GM18511 (cell line): Measurements from ENCODE around the gene MED13L.
"Not testable (repeated sequence)": the region's sequence is repeated elsewhere in the genome, so short reads cannot be mapped to it uniquely, and the experiment has no call there.

ENCODE experiments used
- ATAC-seq: cut with Tn5 transposase; IDR thresholded peaks from one replicate; pipeline ENCODE4 v1.9.1; 2021; ENCODE audit warnings: mild to moderate bottlenecking, moderate library complexity; ENCODE audit not compliant: unreplicated experiment

The MED13L gene

DNA sequence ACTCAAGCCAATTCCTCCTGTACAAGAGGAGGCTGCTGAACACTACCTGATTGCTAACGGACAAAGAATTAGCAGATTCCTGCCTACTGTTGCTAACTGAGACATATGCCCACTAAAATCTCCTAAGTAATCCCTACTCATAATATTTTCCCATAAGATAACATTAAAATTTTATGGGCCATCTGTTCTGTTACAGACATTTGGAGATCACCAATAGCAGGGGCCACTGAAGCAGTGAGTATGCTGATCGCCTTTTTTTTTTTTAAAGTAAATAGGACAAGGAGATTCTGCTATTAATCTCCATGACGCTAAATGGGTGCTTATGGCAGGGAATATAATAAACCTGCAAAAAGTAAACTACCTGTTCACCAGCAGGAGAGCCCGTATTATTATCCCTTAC is 292.9 kb downstream of the MED13L start:
- ATAC-seq: no peak

- ATAC-seq: no peak
Observed at GRCh38 chr12:115983226-115983798, 294.2 kb downstream of the MED13L start.

DNA sequence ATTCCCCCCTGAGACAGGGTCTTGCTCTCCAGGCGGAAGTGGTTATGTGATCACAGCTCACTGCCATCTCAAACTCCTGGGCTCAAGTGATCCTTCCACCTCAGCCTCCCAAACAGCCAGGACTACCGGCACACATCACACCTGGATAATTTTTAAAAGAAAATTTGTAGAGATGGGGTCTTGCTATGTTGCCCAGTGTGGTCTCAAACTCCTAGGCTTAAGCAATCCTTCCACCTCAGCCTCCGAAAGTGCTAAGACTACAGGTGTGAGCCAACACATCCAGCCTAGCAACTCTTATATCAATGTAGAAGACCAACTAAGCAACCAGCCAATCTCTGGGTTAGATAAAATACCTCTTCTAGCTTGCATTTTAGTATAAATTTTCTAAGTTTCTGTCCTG is 297.2 kb downstream of the MED13L start:
- no peak for ATAC-seq

DNA sequence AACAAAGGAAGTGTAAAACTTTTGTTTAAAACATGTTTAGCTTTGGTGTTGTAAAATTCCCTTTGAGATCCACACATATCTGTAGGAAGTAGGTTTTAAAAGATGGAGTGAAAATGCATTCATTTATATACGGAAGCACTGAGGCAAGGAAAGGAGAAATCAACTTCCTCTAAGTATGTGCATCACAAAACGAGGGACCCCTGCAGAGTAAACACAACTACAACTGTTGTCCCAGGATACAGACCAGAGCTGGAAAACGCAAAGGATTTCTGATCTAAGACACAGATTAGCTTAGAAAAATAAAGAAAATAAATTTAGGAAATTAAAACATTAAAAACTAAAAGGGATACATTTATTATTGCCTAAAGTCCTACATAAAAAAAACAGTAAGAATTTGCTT is 297.6 kb downstream of the MED13L start:
- ATAC-seq: no peak

GRCh38 chr12:115979351-115979750 is 298.1 kb downstream of the MED13L start:
- no peak for ATAC-seq

DNA sequence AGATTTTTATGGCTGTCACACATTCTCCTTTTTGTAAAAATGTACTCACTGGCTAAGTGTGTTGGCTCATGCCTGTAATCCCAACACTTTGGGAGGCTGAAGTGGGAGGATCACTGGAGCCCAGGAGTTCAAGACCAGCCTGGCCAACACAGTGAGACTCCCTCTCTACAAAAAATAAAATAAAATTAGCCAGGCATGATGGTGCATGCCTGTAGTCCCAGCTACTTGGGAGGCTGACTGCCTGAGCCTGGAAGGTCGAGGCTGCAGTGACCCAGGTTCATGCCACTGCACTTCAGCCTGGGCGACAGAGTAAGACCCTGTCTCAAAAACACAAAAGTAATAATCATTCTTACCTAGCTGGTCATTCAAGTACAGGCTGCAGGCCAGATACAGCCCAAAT is 300.7 kb downstream of the MED13L start:
- not testable (repeated sequence) for ATAC-seq

DNA sequence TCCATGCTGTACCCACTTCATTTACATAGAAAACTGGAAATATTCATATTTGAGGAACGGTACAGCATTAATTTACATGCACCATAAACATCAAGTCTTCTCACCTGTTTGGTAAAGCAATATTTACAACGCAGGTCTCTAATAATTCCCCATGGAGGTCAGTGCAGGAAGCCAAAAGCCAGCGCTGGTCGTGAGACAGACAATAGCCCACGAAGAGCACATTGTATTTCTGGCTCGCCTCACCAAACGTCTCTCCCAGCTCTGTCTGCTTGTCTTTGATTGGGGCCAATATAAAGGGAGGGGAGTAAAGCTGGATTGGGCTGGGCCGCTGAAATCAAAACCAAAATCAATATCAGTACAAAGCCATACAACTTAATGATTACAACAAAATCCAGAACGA is 302.1 kb downstream of the MED13L start:
- ATAC-seq: no peak

DNA sequence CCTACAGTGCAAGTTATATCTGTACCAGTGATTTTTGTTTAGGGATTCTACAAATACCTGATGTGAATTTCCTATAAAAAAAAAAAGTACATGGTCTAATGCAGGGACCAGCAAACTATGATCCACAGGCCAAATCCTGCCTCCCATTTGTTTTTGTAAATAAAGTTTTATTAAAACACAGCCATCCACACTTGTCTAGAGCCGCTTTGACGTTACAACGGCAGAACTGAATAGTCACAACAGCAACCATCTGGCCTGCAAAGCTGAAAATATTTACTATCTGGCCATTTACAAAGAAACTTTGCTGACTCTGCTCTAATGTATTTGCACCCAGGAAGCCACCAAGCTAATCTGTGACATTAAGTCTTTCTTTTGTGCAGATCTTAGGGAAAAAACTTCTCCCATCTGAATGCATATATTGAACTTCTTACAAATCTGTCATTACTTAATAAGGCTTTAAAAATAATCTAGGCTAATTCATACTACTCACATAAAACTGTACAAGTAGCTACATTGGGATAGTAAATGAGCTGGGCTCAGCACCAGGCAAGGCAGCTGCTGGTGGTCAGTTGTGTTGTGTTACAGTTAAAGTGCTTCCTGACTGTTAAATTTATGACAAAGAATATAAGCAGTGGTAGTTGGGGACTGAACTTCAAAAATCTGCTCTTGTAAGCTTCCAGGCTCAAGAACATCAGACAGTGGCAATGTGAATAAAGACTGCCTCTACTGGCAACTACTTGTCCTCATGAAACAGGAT is 303.3 kb downstream of the MED13L start:
- ATAC-seq: no peak

- no peak for ATAC-seq
Observed at GRCh38 chr12:115973066-115973465, 304.4 kb downstream of the MED13L start.

DNA sequence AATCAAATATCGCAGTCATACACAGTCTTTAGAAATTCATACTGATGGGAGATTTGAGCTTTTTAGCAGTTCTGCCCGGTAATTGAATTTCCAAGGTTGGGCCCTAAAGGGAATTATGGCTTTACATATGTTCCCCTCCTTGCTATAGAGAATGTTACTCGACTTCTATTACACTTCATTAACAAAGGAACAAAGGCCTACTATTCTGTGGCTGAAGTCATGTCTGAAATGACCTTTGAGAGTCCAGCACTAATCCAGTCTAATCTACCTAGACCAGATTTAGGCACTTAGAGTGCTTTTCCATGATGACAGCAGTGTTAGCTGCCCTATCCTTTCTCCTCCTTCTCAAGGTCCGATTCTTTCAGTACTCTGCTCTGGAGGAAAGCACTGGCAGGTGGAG is 305.3 kb downstream of the MED13L start:
- no peak for ATAC-seq

DNA sequence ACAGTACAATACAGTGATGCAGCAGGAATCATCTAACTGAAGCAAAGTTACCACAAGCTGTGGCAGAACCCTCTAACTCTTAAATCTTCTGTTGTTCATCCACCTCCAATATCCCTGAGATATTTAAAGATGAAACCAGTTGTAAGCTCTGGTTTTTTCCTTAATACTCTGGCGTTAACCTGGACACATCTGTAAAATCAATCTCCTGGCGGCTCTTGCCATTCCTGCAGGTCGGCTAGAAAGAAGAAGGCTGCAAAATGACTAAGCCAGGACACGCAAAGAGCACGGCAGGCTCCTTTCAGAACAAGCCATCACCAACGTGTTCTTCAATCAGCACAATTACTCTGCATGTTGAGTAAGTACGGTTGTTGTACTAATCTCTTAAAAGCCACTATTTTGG is 309.3 kb downstream of the MED13L start:
- no peak for ATAC-seq

DNA sequence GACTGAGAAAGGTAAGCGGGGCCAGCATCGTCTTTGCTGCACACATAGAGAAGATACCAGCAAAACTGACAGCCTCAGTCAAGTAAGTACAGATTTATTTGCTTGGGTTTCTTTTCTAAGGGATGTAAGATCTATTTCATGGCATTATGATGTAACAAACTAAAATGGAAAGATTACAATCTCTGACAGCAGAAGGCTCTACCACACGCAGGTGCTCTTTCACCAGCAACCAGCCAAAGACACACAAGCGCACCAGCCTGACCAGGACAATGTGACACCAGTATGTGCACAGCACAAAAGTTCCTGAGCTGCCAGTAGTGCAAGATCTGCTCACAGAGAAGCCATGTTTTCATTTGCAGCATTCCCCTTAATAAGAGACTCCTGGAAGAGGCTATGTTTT is 311.1 kb downstream of the MED13L start:
- no peak for ATAC-seq

DNA sequence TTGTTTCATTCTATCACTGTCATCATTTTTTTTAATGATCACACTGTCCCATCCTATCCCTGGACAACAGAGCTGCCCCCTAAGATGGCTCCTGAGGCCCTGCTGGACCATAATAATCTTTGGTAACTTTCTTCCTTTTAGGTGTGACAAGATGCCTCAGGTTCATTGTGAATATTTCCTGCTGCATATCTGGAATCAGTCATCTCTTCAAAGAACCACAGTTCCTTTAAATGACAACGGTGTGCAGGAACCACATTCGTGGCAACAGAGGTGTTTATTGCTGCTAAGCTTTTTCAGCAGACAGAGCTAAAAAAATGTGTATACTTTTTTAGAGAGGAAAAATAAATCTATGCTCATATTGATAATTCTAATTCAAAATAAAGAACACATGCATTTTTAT is 312.9 kb downstream of the MED13L start:
- ATAC-seq: no peak

GRCh38 chr12:115964214-115964613 is 313.3 kb downstream of the MED13L start:
- ATAC-seq: no peak

GRCh38 chr12:115962216-115962615 is 315.3 kb downstream of the MED13L start:
- ATAC-seq: no peak

- ATAC-seq: no peak
Observed at GRCh38 chr12:115960868-115961802, 316.4 kb downstream of the MED13L start.

DNA sequence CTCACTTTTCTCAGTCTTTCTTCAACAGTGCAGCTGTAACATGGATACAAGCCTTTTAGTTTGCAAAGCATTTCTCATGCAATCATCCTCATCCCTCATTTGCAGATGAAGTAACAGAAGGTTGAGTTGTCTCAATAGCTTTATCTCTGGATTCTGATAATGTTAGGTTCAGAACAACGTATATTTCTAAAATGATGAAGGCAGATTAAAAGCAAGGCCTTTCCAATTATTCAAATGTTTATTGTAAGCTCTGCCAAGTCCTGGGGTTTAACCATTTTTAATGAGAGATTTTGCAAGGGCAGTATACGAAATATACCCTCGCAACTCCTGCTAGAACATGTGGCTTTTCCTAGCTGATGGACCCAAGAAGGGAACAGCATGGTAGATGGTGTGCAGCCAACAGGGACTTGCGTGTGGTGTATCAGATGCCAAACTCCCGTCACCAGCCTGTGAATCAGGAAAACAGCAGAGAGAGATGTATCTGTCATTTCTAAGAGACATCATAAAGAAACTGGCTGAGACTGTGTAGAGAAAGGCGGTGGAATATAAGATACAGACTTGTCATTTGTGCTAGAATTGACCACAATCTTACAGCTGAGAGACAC is 319.7 kb downstream of the MED13L start:
- no peak for ATAC-seq

DNA sequence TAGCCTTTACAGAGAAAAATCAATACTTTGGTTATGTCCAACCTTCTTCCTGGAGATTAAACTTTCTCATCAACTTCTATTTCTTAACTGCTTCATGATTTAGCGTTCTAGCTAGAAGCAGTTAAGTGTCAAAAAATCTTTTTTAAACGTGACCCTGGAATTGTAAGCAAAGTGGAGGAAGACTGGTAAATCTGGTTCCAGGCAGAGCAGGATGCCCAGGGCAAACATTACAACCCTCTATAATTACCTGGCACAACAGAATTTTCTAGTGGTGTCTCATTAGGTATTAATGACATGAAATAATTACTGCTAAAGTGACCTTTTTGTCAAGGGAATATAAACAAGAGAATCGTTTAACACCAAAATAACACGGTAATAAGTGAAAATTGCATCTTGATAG is 320.8 kb downstream of the MED13L start:
- ATAC-seq: no peak

DNA sequence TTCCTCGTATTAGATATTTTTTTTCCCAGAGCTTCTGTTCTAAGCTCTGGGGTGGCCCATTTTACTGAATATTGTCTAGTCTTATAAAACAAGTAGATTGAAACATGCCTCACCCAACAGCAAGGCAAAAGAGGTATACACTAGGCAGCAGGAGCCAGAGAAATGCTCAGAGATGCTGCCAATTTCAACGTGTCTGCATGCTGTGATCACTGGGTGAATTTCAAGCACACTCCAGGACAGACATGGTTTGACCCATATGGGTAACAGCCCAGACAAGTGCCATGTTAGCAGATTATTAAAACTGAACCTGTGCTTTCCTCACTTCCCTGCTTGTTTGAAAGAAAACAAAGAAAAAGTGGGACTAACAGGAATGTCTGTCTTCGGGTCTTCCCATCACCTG is 321.3 kb downstream of the MED13L start:
- no peak for ATAC-seq

DNA sequence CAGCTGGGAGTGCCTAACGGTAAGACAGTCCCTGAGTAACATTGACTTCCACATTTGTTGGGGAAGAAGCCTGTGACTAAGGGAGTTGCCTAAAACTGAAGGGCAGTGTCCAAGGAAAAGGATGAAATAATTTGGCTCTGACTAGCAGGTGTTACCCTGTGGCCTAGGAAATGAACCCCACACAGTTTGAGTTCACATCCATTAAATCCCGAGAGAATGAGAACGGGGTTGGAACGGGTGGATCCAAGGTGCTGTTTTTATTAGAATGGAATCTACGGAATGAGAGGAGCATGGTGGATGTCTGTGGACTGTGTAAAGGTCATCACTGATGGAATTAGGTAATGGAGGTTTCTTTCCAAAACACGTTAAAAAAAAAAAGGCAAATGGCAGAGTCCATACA is 324.0 kb downstream of the MED13L start:
- no peak for ATAC-seq

GRCh38 chr12:115953031-115953430 is 324.5 kb downstream of the MED13L start:
- no peak for ATAC-seq
